GM19043 (cell line): ENCODE measurements around the gene THEMIS.
A peak's percentile ranks its signal among the peaks of the same experiment; 100 is the strongest.
"Not testable (repeated sequence)": the region's sequence is repeated elsewhere in the genome, so short reads cannot be mapped to it uniquely, and the experiment has no call there.

ENCODE experiments used
- ATAC-seq: cut with Tn5 transposase; IDR thresholded peaks from one replicate; pipeline ENCODE4 v1.9.1; 2021; ENCODE audit warnings: low read depth; ENCODE audit not compliant: unreplicated experiment

THEMIS gene

GRCh38 chr6:127748290-127748689 is 152.6 kb downstream of the THEMIS start:
- no peak for ATAC-seq

- ATAC-seq: no peak
Observed at GRCh38 chr6:127738423-127738822, 162.4 kb downstream of the THEMIS start.

DNA sequence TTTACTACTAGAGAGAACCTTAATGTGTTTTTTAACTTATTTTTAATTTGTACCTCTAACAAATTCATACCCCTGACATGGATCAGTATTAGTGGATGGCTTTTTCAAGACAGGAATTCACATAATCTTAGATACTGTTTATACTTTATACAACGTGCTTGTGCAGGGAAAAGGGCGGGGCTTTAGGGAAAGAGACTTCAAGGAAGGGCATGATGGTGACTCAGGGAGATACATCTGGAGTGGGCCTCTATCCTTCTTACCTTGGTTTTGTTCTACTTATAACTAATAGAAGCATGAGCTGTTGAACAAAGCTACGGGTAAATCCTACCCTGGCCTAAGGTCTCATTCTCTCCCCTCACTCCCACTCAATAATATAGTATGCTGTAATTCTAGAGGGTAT is 163.1 kb downstream of the THEMIS start:
- ATAC-seq: no peak

DNA sequence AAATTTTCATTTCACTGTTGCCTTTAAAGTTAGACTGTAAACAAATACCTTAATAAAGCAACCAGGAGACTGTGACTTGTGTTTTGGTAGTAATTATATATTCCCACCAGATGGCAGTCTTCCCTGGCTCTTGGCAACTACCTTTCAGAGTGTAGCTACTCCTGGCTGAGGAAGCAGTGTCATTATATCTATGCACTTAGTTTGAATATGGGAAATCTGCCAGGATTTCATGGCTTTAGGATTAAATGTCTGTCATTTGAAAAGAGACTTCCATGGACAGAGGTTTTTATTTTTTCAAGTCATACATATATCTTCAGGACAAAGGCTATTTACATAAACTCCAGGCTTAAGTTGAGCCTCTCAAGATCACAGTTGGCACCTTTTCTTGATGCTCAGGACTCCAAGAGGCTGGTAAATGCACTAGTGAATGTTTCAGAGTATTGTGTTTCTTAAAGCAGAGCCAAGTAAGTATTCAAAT is 163.8 kb downstream of the THEMIS start:
- ATAC-seq: peak; percentile 93

DNA sequence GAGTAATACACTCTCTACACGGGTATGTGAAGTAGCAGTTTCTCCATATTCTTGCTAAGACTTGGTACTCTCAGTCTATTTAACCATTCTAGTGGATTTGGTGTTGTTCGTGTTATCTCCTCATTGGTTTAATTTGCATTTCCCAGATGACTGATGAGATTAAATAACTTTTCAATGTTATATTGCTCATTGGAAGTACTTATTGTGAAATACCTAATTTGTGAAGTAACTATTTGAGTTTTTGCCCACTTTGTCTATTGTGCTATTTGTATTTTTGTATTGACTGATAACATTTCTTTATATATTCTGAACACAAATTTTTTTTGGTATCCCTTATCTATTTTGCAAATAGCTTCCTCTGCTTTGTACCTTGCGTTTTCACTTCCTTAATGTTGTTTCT is 167.9 kb downstream of the THEMIS start:
- no peak for ATAC-seq

DNA sequence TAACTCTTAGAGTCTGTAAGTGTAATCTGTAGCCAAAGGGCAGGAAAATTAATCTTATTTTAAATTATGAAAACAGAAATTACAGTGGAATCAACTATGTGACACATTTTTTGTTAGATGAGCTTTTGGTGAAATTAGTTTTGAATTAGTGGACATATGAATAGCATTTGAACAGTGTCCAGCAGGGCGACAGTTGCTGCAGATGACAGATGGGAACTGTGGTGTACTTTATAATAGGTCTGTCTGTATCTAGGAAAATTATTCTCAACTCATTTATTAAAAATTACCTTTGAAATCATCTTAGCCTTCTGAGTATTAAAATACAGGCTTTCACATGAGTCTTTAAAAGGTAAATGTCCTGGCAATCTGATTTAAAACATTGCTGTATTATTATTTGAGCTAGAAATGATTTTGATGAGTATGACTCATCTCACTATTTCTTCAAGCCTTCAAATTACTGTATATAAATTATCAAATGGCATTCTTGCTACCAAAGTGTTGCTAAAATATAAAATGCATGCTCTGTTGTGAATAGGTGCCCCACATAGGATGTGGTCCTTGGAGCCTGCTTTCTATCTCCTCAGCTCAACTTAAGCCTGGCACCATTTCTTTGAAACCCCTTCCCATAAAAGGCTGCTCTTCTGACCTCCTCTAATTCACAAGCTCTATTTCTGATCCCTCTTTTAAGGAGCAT is 173.5 kb downstream of the THEMIS start:
- ATAC-seq: no peak

DNA sequence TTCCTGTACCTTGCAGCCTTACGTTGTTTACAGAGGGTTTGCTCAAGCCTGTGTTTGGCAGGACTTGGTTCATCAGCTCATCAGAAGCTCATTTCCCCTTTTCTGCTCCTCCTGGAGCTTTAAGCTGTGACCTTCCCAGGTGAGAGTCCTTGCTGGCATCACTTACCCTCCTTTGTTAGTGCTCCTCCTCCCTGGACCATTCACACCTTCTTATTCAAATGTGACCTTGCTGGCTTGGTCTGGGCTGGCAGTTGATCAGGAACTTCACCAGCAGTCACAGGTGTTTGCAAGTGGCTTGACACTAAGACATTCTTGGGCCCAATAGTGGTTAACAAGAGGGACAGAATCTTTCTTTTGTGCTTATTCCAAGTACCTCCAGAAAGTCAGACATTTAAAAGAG is 175.0 kb downstream of the THEMIS start:
- ATAC-seq: no peak

GRCh38 chr6:127718694-127719093 is 182.2 kb downstream of the THEMIS start:
- ATAC-seq: no peak

GRCh38 chr6:127717384-127717783 is 183.5 kb downstream of the THEMIS start:
- ATAC-seq: no peak

- no peak for ATAC-seq
Observed at GRCh38 chr6:127716465-127716864, 184.4 kb downstream of the THEMIS start.

DNA sequence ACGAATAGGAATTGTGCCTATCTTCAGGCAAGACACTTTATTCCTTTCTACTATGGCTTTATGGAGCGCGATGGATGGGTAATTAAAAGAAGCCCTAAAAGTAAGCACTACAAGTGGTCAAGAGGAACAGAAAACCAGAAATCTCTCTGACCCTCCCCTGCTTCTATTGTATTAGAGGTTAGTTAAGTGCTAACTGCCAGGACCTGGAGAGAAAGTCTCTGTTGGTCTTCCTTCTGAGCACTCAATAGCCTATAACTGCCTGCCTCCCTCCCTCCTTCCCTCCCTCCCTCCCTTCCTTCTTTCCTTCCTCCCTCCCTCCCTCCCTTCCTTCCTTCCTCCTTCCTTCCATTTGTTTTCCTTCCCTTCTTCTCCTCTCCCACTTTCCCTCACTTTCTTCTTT is 190.2 kb downstream of the THEMIS start:
- ATAC-seq: no peak

DNA sequence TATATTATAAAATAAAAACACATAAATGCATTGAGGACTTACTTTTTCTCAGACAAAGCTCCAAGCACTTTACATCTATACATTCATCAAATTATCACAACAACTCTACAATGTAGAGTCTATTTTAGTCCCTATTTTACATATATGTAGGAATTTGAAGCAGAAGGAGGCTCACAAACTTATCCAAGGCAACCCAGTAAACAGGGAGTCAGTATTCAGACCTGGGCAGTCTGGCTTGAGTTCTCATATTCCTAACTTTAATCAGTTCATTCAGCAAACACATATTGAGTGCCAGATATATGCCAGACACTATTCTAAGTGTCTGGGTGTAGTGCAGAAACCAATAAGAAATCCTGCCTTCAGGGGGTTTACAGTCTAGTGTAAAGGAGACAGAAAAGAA is 194.6 kb downstream of the THEMIS start:
- no peak for ATAC-seq

GRCh38 chr6:127695108-127695507 is 205.8 kb downstream of the THEMIS start:
- no peak for ATAC-seq

DNA sequence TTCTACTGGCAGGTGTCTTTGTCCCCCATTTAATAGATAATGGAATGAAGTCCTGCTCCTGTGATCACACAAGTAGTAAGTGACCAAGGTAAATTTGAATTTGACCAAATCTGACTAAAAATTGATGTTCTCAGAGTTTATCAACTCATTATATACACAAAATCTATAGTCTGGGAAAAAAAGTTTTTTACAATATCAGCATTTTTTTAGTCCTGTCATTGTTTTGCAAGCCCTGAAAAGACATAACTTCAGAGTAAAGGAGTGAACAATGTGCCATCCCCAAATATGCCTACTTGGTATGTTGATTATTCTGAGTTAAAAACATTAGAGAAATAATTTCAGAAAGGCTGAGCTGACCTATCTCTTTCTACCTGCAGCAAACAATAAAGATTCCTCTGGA is 209.7 kb downstream of the THEMIS start:
- ATAC-seq: no peak

DNA sequence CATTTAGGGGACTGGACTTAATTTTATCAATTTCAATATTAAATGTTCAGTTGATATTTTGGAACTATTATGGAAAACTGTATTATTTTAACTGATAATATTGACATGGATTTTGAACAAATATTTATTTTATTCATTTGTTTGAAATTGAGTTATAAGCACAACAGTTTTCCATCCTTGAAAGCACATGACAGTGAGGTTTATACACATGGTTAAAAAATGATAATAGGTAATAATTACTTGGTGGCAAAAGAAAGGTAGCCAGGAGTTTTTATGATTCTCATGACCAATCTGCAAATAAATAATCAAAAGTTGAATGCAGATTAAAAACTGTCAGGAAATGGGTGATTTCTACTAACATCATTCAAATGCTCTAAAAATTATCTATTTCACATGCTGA is 210.3 kb downstream of the THEMIS start:
- no peak for ATAC-seq

DNA sequence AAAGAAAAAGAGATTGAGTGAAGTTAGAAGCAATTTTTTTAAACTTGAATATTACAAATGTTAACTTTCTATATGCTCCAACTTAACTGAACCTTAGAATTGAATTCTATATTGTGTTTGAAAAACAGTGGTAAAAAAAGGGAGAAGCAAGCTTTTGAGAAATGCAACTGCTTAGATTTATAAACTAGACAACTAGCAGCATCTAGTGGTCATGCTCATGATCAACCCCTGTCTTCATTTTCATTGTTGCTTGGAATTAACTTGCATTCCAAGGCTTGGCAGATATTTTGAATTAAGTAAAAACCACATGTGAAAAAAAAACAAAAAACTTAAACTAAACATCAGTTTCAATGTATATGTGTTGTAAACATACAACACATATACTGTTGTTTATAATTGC is 210.8 kb downstream of the THEMIS start:
- ATAC-seq: no peak

DNA sequence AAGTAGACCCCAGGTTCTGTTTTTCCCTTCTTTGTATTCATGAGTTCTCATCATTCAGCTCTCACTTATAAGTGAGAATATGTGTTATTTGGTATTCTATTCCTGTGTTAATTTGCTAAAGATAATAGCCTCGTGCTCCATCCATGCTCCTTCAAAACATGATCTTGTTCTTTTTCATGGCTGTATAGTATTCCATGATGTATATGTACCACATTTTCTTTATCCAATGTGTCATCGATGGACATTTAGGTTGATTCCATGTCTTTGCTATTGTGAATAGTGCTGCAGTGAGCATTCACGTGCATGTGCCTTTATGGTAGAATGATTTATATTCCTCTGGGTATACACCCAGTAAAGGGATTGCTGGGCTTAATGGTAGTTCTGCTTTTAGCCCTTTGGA is 213.4 kb downstream of the THEMIS start:
- not testable (repeated sequence) for ATAC-seq

DNA sequence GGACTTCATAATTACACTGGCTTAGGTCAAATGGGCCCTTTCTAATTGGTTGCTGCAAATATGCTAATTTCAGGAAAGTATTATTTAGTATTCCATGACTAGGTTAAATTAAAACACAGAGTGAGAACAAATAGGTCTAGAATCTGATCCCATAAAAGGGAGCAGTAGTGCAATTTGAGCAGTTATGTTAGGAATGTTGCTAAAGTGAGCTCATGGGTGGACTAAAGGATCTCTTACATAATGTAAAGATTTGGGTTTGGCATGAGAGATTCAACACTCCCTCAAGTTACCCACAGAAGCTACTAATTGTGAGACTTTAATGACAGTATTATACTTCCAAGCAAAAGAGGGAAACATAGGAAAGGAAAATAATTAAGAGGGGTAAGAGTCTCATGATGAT is 214.8 kb downstream of the THEMIS start:
- no peak for ATAC-seq

DNA sequence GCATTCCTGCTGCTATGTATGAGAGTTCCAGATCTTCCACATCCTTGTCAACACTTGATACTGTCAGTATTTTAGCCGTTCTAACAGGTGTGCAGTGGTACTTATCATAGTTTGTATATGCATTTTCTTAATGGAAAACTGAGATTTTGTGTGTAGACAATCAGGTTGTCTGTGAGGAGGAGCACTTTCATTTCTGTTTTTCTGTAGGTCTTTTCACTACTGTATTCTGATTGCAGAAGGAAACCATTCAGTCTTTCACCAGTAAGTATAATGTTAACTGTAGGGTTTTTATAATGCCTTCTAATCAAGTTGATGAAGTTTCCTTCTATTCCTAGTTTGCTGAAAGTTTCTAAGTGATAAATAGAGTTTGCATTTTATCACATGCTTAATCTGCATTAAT is 216.4 kb downstream of the THEMIS start:
- ATAC-seq: no peak
